ENCODE results near the gene ZSWIM5. TPM values are rescaled to one million over a fixed set of nuclear protein-coding genes. Genes with fewer than 3 reads are reported as not detected.

ZSWIM5 gene
- total and polyA plus RNA-seq, 2 of the 8 experiments (the other 6 are each of a cell fraction or from before 2014, with no cell fraction given) = 2.5 to 3.9 TPM

DNA sequence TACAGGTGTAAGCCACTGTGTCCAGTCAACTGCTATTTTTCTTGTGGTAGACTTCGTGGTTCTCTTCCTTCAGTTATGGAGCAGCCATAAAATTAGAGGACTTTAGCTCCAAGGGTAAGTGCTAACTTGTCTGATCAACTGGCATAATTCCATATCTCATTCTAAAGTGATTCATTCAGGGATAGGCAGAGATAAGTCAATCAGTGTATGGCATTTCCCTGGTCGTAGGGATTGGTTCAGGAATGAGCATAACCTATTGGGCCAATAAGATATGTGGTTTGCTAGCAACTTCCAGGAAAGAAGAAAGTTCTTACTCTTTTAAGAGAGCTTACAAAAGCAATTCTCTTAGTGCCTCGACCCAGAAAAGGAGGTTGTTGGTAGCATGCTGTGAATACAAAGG lies 4.7 kb upstream of the ZSWIM5 start (continued):
- TF ChIP-seq HDAC2 (IDR thresholded peaks at IDR 0.05; ENCODE audit: borderline replicate concordance in 1 of 2, low read depth in 2 of 2, low read length in 2 of 2) (no peak), RBBP5 (IDR thresholded peaks at IDR 0.05; ENCODE audit: borderline replicate concordance, low read depth, low read length) (no peak), TEAD4 (IDR thresholded peaks at IDR 0.05; ENCODE audit: low read depth, low read length) (no peak)
- TF ChIP-seq, protein P1, sequence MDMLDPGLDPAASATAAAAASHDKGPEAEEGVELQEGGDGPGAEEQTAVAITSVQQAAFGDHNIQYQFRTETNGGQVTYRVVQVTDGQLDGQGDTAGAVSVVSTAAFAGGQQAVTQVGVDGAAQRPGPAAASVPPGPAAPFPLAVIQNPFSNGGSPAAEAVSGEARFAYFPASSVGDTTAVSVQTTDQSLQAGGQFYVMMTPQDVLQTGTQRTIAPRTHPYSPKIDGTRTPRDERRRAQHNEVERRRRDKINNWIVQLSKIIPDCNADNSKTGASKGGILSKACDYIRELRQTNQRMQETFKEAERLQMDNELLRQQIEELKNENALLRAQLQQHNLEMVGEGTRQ (IDR thresholded peaks at IDR 0.05; ENCODE audit: low read length) = no peak
